AG20443 (cell line): ENCODE data around the gene RNF213.
"Not testable (repeated sequence)": the region's sequence is repeated elsewhere in the genome, so short reads cannot be mapped to it uniquely, and the experiment has no call there.

Source experiments
- DNase-seq: peaks from one replicate; pipeline ENCODE4 v3.0.0; 2012; ENCODE audit warnings: low spot score, mixed read lengths

RNF213 gene

GRCh38 chr17:80320496-80320895 lies 59.8 kb downstream of the RNF213 start:
- DNase-seq, result no peak

DNA sequence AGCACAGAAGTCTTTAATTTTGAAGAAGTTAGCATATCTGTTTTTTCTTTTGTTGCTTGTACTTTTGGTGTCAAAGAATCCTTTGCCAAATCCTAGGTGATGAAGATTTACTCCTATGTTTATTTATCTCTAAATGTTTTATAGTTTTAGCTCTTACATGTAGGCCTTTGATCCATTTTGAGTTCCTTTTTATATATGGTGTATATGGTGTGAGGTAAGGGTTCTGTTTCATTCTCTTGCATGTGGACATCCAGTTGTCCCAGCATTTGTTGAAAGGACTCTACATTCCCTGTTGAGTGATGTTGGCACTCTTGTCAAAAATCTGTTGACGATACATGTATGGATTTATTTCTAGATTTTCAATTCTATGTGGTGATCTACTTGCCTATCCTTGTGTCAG lies 62.2 kb downstream of the RNF213 start:
- DNase-seq, result no peak

- no peak for DNase-seq
Observed at GRCh38 chr17:80323982-80324381, 63.3 kb downstream of the RNF213 start.

DNA sequence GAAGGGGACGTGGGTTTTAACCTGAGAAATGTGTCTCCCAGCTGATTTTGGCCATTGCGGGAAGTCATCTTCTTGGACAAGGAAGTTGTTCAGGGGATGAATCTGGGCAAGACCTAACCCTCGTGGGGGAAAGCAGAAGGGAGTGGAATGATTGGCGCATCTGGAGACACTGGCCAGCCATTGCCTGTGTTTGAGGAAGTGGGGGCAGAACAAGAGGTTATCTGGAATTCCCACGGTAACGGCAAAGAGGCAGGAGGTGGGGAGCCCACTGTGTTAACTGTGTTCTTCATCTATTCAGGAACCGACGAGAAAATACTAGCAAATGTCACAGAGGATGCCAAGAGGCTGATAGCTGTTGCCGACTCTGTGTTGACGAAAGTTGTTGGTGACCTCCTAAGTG lies 66.9 kb downstream of the RNF213 start:
- no peak for DNase-seq

- no peak for DNase-seq
Observed at GRCh38 chr17:80328634-80329380, 68.2 kb downstream of the RNF213 start.

- not testable (repeated sequence) for DNase-seq
Observed at GRCh38 chr17:80329421-80329820, 68.8 kb downstream of the RNF213 start.

DNA sequence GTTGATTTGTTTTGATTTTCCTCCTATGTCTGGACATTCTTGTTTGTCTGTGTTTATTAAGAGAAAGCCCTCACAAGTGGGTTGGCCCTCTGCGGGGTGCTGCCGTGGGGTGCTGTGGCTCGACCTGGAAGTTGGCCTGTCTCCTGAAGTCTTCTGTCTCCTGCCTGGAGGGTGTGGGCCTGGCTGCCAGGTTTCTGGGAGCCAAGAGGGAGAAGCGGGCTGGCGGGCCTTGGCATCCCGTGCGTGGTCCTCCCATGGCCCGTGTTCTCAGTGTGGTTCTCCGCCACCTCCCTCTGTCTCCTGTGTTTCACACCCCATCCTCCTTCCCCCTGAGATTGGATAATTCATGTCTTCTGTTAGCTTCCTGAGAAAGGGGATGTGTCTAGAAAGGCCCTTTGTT lies 69.6 kb downstream of the RNF213 start:
- no peak for DNase-seq

GRCh38 chr17:80330938-80331337 lies 70.3 kb downstream of the RNF213 start:
- DNase-seq, result not testable (repeated sequence)

DNA sequence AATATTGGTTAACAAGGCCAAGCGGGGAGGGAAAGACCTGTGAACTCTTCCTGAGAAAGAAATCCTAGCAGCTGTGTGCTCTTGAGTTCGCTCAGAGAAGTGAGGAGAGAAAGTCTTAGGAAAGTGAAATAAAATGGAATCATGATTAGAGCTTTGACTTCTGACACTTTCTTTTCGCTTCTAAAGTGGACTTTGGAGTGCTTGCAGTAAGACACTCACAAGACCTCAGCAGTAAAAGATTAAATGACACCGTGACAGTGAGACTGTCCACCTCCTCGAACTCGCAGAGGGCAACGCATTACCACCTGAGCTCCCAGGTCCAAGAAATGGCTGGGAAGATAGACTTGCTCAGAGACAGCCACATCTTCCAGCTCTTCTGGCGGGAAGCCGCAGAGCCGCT lies 71.2 kb downstream of the RNF213 start:
- no peak for DNase-seq

GRCh38 chr17:80337195-80337895 lies 76.7 kb downstream of the RNF213 start:
- no peak for DNase-seq

DNA sequence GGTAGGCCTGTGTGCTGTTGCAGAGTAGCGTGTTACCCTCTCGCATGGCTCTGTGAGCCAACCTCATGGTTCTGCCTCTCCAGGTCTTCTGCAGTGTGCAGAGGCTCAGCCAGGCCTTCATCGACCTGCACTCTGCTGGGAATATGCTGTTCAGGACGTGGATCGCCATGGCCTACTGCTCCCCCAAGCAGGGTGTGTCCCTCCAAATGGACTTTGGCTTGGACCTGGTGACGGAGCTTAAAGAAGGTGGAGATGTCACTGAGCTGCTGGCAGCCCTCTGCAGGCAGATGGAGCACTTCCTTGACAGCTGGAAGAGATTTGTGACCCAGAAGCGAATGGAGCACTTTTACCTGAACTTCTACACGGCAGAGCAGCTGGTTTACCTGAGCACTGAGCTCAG lies 78.5 kb downstream of the RNF213 start:
- no peak for DNase-seq

GRCh38 chr17:80339731-80340456 lies 79.2 kb downstream of the RNF213 start:
- DNase-seq, result no peak

GRCh38 chr17:80345321-80345720 lies 84.7 kb downstream of the RNF213 start:
- no peak for DNase-seq

- DNase-seq, result no peak
Observed at GRCh38 chr17:80345841-80346497, 85.3 kb downstream of the RNF213 start.

DNA sequence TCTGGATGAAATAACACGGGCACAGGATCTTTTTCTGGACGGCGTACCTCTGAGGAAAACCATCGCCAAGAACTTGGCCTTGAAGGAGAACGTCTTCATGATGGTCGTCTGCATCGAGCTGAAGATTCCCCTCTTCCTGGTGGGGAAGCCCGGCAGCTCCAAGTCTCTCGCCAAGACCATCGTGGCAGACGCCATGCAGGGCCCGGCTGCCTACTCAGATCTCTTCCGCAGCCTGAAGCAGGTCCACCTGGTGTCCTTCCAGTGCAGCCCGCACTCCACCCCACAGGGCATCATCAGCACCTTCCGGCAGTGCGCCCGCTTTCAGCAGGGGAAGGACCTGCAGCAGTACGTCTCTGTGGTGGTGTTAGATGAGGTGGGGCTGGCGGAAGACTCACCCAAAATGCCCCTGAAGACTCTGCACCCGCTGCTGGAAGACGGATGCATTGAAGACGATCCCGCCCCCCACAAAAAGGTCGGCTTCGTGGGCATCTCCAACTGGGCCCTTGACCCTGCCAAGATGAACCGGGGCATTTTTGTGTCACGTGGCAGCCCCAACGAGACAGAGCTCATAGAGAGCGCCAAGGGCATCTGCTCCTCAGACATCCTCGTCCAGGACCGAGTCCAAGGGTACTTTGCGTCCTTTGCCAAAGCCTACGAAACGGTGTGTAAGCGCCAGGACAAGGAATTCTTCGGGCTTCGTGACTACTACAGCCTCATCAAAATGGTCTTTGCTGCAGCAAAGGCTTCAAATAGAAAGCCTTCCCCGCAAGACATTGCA lies 86.0 kb downstream of the RNF213 start:
- DNase-seq, result no peak

- DNase-seq, result no peak
Observed at GRCh38 chr17:80347536-80347935, 86.9 kb downstream of the RNF213 start.

DNA sequence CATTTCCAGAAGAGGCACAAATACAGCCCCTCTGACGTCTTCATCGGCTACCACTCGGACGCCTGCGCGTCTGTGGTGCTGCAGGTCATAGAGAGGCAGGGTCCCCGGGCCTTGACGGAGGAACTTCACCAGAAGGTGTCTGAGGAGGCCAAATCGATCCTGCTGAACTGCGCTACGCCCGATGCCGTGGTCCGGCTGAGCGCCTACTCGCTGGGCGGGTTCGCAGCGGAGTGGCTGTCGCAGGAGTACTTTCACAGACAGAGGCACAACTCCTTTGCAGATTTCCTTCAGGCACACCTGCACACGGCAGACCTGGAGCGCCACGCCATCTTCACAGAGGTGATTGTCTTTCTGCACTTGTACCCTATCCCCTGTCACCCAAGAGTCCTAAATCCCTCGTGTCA lies 87.3 kb downstream of the RNF213 start:
- DNase-seq, result no peak

DNA sequence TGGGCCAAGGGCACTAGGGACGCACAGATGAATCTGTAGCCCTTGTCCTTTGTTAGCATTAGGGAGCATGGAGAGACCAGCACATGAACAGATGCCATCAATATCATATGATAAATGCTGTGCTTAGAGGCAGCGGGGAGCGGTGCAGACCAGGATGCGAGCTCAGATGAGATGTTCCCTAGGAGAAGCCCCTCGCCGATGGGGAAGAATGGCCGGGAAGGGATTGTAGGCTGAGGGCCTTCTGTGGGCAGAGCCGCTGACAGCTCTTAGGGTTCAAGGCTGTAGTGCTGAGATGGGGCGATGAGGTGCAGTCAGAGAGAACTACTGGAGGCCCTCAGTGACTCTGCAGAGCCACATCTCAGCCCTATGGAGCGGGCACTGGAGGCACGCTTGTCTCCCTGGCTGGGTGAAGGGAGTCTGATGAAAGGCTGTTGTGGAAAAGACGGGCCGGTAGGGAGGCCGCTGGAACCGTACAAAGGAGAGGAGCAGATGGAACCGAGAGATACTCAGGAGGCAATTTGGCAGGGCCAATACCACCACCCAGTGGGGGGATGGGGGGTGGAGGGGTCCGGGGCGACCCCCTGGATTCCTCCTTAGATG lies 88.0 kb downstream of the RNF213 start:
- no peak for DNase-seq

DNA sequence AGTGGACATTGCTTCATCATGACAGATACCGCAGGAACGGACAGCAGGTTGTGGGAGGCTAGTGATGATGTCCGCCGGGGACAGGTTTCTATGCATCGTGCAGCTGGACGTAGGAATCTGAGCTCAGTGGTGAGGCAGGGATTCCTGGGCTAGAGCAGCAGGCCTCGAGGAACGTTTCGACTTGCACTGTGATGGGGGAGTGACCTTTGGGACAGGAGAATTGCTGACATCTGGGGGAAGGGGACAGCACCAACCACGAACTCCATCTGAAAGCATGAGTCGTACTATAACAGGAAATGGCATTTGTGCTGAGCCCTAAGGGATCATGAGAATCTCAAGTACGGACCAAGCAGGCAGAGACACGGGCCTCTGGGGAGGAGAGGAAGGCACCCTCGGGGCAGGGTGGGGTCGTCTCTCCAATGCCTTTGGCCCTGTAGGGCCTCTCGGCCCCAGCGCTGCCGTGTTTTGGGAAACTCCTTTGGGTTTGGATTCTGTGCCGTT lies 88.5 kb downstream of the RNF213 start:
- no peak for DNase-seq

DNA sequence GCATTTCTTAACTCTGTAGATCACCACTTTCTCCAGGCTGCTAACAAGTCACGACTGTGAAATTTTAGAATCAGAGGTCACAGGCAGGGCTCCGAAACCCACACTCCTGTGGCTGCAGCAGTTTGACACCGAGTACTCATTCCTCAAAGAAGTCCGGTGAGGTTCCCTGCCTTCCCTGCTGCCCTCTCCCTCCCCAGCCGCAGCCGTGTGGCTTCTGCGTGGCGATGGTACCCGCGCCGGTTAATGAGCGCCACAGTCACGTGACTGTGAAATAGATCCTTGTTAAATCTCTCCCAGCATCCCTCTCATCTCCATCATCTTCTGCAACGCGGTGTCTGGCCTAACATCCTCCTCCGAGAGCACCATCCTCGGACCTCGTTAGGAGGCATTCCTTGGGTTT lies 89.1 kb downstream of the RNF213 start:
- no peak for DNase-seq
